ENCODE measurements around the gene MRPS35. TPM values are rescaled to one million over a fixed set of nuclear protein-coding genes. Genes with fewer than 3 reads are reported as not detected.

The MRPS35 gene
- total RNA-seq, 4 donors from 2014 or later: 76.3 to 153 (median 98.2) TPM

- DNase-seq (no peak), ATAC-seq (no peak)
- no peak overlapping the region for H3K27ac ChIP-seq
- intact Hi-C loops (cut with DNase I; ENCODE audit: low total_unique reads) (no loop called here), in situ Hi-C loops (cut with MboI; ENCODE audit: low sequenced_read_pairs in 4 of 4) (no loop called here)
- H3K4me1 ChIP-seq: no peaks in the 10 kb centered on the region
- no peaks in the 10 kb centered on the region for H3K9me3 ChIP-seq
- no peak for TF ChIP-seq POLR2A (IDR thresholded peaks at IDR 0.05)
- TF ChIP-seq CTCF (IDR thresholded peaks at IDR 0.05 in 4 of 5, conservative IDR thresholded peaks at IDR 0.05 in 1 of 5): no peak
- peaks cover 0 to 57% of the 10 kb centered on the region in 2 donors for H3K36me3 ChIP-seq
- H3K4me3 ChIP-seq: no peak overlapping the region
- H3K27me3 ChIP-seq: no peaks in the 10 kb centered on the region
Observed at GRCh38 chr12:27682534-27682933, 28.1 kb upstream of the MRPS35 start.

GRCh38 chr12:27685274-27685673 lies 25.4 kb upstream of the MRPS35 start:
- ATAC-seq (no peak), DNase-seq (no peak)
- peaks cover 5 to 64% of the 10 kb centered on the region in 2 donors for H3K36me3 ChIP-seq
- no peaks in the 10 kb centered on the region for H3K4me1 ChIP-seq
- no peaks in the 10 kb centered on the region for H3K9me3 ChIP-seq
- in situ Hi-C loops (cut with MboI; ENCODE audit: low sequenced_read_pairs in 4 of 4): no loop called here
- no peak for TF ChIP-seq CTCF (IDR thresholded peaks at IDR 0.05 in 4 of 5, conservative IDR thresholded peaks at IDR 0.05 in 1 of 5)
- no peak for TF ChIP-seq POLR2A (IDR thresholded peaks at IDR 0.05)
- H3K27me3 ChIP-seq: no peaks in the 10 kb centered on the region
- intact Hi-C loops (cut with DNase I; ENCODE audit: low total_unique reads): no loop called here
- H3K4me3 ChIP-seq: no peak overlapping the region
- H3K27ac ChIP-seq: no peak overlapping the region

- Histone ChIP-seq H3K27ac (no peak overlapping the region), H3K36me3 (peaks cover 5 to 65% of the 10 kb centered on the region in 2 donors), H3K9me3 (no peaks in the 10 kb centered on the region), H3K27me3 (no peaks in the 10 kb centered on the region), H3K4me1 (no peaks in the 10 kb centered on the region), H3K4me3 (no peak overlapping the region)
- DNase-seq (no peak), ATAC-seq (no peak)
- in situ Hi-C loops (cut with MboI; ENCODE audit: low sequenced_read_pairs in 4 of 4) (no loop called here), intact Hi-C loops (cut with DNase I; ENCODE audit: low total_unique reads) (no loop called here)
- TF ChIP-seq POLR2A (IDR thresholded peaks at IDR 0.05): no peak
- TF ChIP-seq CTCF (IDR thresholded peaks at IDR 0.05 in 4 of 5, conservative IDR thresholded peaks at IDR 0.05 in 1 of 5): no peak
Observed at GRCh38 chr12:27686147-27686546, 24.5 kb upstream of the MRPS35 start.

- ATAC-seq: no peak
- no peaks in the 10 kb centered on the region for H3K9me3 ChIP-seq
- intact Hi-C loops (cut with DNase I; ENCODE audit: low total_unique reads): no loop called here
- no peaks in the 10 kb centered on the region for H3K27me3 ChIP-seq
- no peak overlapping the region for H3K27ac ChIP-seq
- DNase-seq: no peak
- H3K36me3 ChIP-seq: peaks cover 5 to 72% of the 10 kb centered on the region in 2 donors
- TF ChIP-seq POLR2A (IDR thresholded peaks at IDR 0.05): no peak
- TF ChIP-seq CTCF (IDR thresholded peaks at IDR 0.05 in 4 of 5, conservative IDR thresholded peaks at IDR 0.05 in 1 of 5): no peak
- in situ Hi-C loops (cut with MboI; ENCODE audit: low sequenced_read_pairs in 4 of 4): no loop called here
- H3K4me3 ChIP-seq: no peak overlapping the region
- H3K4me1 ChIP-seq: no peaks in the 10 kb centered on the region
Observed at GRCh38 chr12:27688671-27689070, 22.0 kb upstream of the MRPS35 start.

GRCh38 chr12:27689558-27690180 lies 21.0 kb upstream of the MRPS35 start:
- peaks cover 5 to 71% of the 10 kb centered on the region in 2 donors for H3K36me3 ChIP-seq
- H3K4me1 ChIP-seq: no peaks in the 10 kb centered on the region
- no peak for ATAC-seq
- TF ChIP-seq CTCF (IDR thresholded peaks at IDR 0.05 in 4 of 5, conservative IDR thresholded peaks at IDR 0.05 in 1 of 5): no peak
- TF ChIP-seq POLR2A (IDR thresholded peaks at IDR 0.05): no peak
- no peaks in the 10 kb centered on the region for H3K9me3 ChIP-seq
- no peak for DNase-seq
- intact Hi-C loops (cut with DNase I; ENCODE audit: low total_unique reads): no loop called here
- H3K27me3 ChIP-seq: no peaks in the 10 kb centered on the region
- H3K4me3 ChIP-seq: no peak overlapping the region
- in situ Hi-C loops (cut with MboI; ENCODE audit: low sequenced_read_pairs in 4 of 4): no loop called here
- no peak overlapping the region for H3K27ac ChIP-seq

All from gastrocnemius medialis (tissue), 4 donors.